Liver (tissue), 3 donors: ENCODE measurements around the gene CYLD.

Experiments
- ATF3 ChIP-seq: IDR thresholded peaks from 2 replicates; pipeline ENCODE4 v1.6.1; 2016; ENCODE audit warnings: antibody characterized with exemption
- CTCF ChIP-seq: fragments of 150-350 bp; IDR thresholded peaks from 2 replicates; pipeline ENCODE4 v1.5.1; 2017; ENCODE audit warnings: improper control_type of control experiment, low read depth, low read length; ENCODE audit not compliant: missing input control
- EGR1 ChIP-seq, 2 donors: IDR thresholded peaks; 2 replicates each; pipeline ENCODE4 v1.6.1; 2016 to 2018; ENCODE audit warnings: antibody characterized with exemption in 2 of 2, low read depth in 2 of 2
- GABPA ChIP-seq, 2 donors: IDR thresholded peaks in 1 of 2; conservative IDR thresholded peaks in 1 of 2; 2 replicates each; pipeline ENCODE4 v1.6.1; 2016; ENCODE audit warnings: antibody characterized with exemption in 2 of 2, mild to moderate bottlenecking in 1 of 2, moderate library complexity in 1 of 2
- JUND ChIP-seq, 2 donors: IDR thresholded peaks; 2 replicates each; pipeline ENCODE4 v1.6.1; 2016; ENCODE audit warnings: antibody characterized with exemption in 2 of 2
- MAX ChIP-seq: IDR thresholded peaks from 2 replicates; pipeline ENCODE4 v1.6.1; 2016; ENCODE audit warnings: antibody characterized with exemption
- NR2F2 ChIP-seq: IDR thresholded peaks from 2 replicates; pipeline ENCODE4 v1.6.1; 2016; ENCODE audit warnings: antibody characterized with exemption
- REST ChIP-seq: IDR thresholded peaks from 2 replicates; pipeline ENCODE4 v1.6.1; 2016; ENCODE audit warnings: antibody characterized with exemption, mild to moderate bottlenecking
- SP1 ChIP-seq: IDR thresholded peaks from 2 replicates; pipeline ENCODE4 v1.6.1; 2018; ENCODE audit warnings: antibody characterized with exemption, mild to moderate bottlenecking
- TAF1 ChIP-seq: conservative IDR thresholded peaks from 2 replicates; pipeline ENCODE4 v1.6.1; 2016; ENCODE audit warnings: antibody characterized with exemption, mild to moderate bottlenecking
- YY1 ChIP-seq: IDR thresholded peaks from 2 replicates; pipeline ENCODE4 v1.6.1; 2016; ENCODE audit warnings: antibody characterized with exemption, mild to moderate bottlenecking
- donor health status: healthy.
- donor health status: healthy.

- no peak for TF ChIP-seq CTCF
- TF ChIP-seq SP1: peak; percentile 40
- TF ChIP-seq ATF3: no peak
- no peak for TF ChIP-seq REST
- TF ChIP-seq MAX: peak; percentile 15
- no peak for TF ChIP-seq EGR1 (IDR thresholded peaks at IDR 0.05; ENCODE audit: low read depth in 2 of 2)
- no peak for TF ChIP-seq NR2F2
- no peak for TF ChIP-seq TAF1
- peak; percentile 24 for TF ChIP-seq YY1
- TF ChIP-seq GABPA (IDR thresholded peaks at IDR 0.05 in 1 of 2, conservative IDR thresholded peaks at IDR 0.05 in 1 of 2): no peak
- peak in 1 of 2 donors; percentile 38 for TF ChIP-seq JUND (IDR thresholded peaks at IDR 0.05)
Measured at GRCh38 chr16:50696575-50697420, 45.1 kb upstream of the CYLD start.
